ENCODE measurements around the gene C11orf97. TPM values are rescaled to one million over a fixed set of nuclear protein-coding genes. Genes with fewer than 3 reads are reported as not detected.

Gene C11orf97
- total RNA-seq, 1 experiment from 2014 or later: not detected

DNA sequence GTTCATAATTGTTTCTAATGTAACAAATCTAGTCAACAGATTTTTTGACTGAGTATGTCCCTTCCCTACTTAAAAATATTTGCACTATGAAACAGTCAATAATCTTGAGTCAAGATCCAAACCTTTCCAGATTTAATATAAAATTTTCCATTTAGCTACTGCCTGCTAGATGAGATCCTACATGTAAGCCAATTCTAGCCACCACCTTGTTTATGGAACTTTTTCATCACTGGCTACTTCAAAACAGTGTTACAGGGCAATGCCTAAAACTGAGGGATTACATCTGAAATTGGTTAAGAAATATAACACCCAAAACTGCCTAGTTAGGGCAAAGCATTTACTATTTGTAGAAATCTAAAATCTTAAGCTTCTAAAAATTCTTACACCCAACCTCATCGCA is 20.9 kb downstream of the C11orf97 start:
- no peak overlapping the region for H2BK12ac ChIP-seq (ENCODE audit: insufficient read length, low read depth, low read length)
- H3K23me2 ChIP-seq (ENCODE audit: insufficient read length, low read depth, low read length, poor library complexity, severe bottlenecking): no peaks in the 10 kb centered on the region

More for the DNA sequence above, 20.9 kb downstream of the C11orf97 start:
- no peaks in the 10 kb centered on the region for H3K79me2 ChIP-seq (ENCODE audit: insufficient read depth, low read length)
- Mint-ChIP-seq H3K27me3 (ENCODE audit: low read depth) (peaks cover 3% of the 10 kb centered on the region; the same call in 1 of the 2 replicates), H3K27ac (no peak overlapping the region), H3K4me3 (no peak overlapping the region), H3K36me3 (ENCODE audit: insufficient read depth in 1 of 3, low read depth in 3 of 3) (no peaks in the 10 kb centered on the region), H3K9me3 (no peaks in the 10 kb centered on the region), H3K4me1 (no peaks in the 10 kb centered on the region; a peak in 1 of 4 replicates)
- H3K27me3 ChIP-seq (ENCODE audit: insufficient read depth, low read length): no peaks in the 10 kb centered on the region
- H3K23ac ChIP-seq (ENCODE audit: insufficient read length, low read depth, low read length): no peak overlapping the region
- no peak overlapping the region for H3K4ac ChIP-seq (ENCODE audit: low read depth, low read length)
- no peak overlapping the region for H3K27ac ChIP-seq (ENCODE audit: insufficient read length, low read depth, low read length)
- H3K9me3 ChIP-seq (ENCODE audit: control insufficient read depth, low read depth, low read length): no peaks in the 10 kb centered on the region
- no peak overlapping the region for H3K9ac ChIP-seq (ENCODE audit: extremely low read depth, insufficient read length, low read length)
- H4K91ac ChIP-seq (ENCODE audit: insufficient read length, low read depth, low read length): no peak overlapping the region
- H2AFZ ChIP-seq (ENCODE audit: low read length): no peak overlapping the region
- WGBS (ENCODE audit: extremely low coverage, insufficient read length, low lambda C conversion rate): no CpG with 5 or more reads among the region's 1 CpG
- H3K56ac ChIP-seq (ENCODE audit: insufficient read length, low read depth, low read length): no peak overlapping the region
- H2BK15ac ChIP-seq (ENCODE audit: low read depth, low read length): no peak overlapping the region
- no peak overlapping the region for H4K5ac ChIP-seq (ENCODE audit: insufficient read length, low read depth, low read length)
- H3T11ph ChIP-seq (ENCODE audit: low read length): no peak overlapping the region
- no peak overlapping the region for H3K14ac ChIP-seq (ENCODE audit: insufficient read depth, low read length)
- no peaks in the 10 kb centered on the region for H3K4me1 ChIP-seq (ENCODE audit: insufficient read depth, low read length)
- no peak overlapping the region for H3K4me2 ChIP-seq (ENCODE audit: insufficient read depth, insufficient read length, low read length)
- H2BK120ac ChIP-seq (ENCODE audit: low read depth, low read length, poor library complexity, severe bottlenecking): no peak overlapping the region
- H2BK20ac ChIP-seq (ENCODE audit: low read depth, low read length, poor library complexity, severe bottlenecking): no peak overlapping the region
- no peak overlapping the region for H3K18ac ChIP-seq (ENCODE audit: insufficient read length, low read depth, low read length)
- no peaks in the 10 kb centered on the region for H4K20me1 ChIP-seq (ENCODE audit: control insufficient read depth, insufficient read depth, insufficient read length)
- H4K8ac ChIP-seq (replicated peaks; ENCODE audit: insufficient read length, low read depth, low read length): no peak overlapping the region
- H2BK5ac ChIP-seq (ENCODE audit: insufficient read length, low read length): no peak overlapping the region
- H2AK5ac ChIP-seq (ENCODE audit: insufficient read length, low read length): no peak overlapping the region
- TF ChIP-seq, protein P1, sequence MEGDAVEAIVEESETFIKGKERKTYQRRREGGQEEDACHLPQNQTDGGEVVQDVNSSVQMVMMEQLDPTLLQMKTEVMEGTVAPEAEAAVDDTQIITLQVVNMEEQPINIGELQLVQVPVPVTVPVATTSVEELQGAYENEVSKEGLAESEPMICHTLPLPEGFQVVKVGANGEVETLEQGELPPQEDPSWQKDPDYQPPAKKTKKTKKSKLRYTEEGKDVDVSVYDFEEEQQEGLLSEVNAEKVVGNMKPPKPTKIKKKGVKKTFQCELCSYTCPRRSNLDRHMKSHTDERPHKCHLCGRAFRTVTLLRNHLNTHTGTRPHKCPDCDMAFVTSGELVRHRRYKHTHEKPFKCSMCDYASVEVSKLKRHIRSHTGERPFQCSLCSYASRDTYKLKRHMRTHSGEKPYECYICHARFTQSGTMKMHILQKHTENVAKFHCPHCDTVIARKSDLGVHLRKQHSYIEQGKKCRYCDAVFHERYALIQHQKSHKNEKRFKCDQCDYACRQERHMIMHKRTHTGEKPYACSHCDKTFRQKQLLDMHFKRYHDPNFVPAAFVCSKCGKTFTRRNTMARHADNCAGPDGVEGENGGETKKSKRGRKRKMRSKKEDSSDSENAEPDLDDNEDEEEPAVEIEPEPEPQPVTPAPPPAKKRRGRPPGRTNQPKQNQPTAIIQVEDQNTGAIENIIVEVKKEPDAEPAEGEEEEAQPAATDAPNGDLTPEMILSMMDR (conservative IDR thresholded peaks at IDR 0.05): no peak
- H3K79me1 ChIP-seq (ENCODE audit: insufficient read depth, low read depth, low read length, poor library complexity, severe bottlenecking): no peaks in the 10 kb centered on the region
- no peak for DNase-seq

Measured in H9 (cell line).